ENCODE measurements around the gene EFL1.

- TF ChIP-seq CTCF (IDR thresholded peaks at IDR 0.05) (no peak), POLR2A (IDR thresholded peaks at IDR 0.05) (no peak)
Observed at GRCh38 chr15:82231842-82232241, 30.7 kb downstream of the EFL1 start.

Measured in heart left ventricle (tissue), 13 donors.